Stimulated activated CD8-positive, alpha-beta memory T cell treated with anti-CD3 and anti-CD28 coated beads, Interleukin-12 subunit alpha, Interleukin-12 subunit beta, amount 100 ng/mL, for 24 hours (primary cell): ENCODE measurements around the gene ADRM1.

Experiments used
- DNase-seq: peaks from one replicate; pipeline ENCODE4 v3.0.0-alpha.2; 2020; ENCODE audit errors: extremely low read depth

Gene ADRM1

GRCh38 chr20:62339647-62340062 is 36.9 kb downstream of the ADRM1 start:
- DNase-seq: no peak

GRCh38 chr20:62342910-62343309 is 40.1 kb downstream of the ADRM1 start:
- DNase-seq: no peak

- DNase-seq: no peak
Measured at GRCh38 chr20:62344092-62344491, 41.3 kb downstream of the ADRM1 start.

- DNase-seq: no peak
Measured at GRCh38 chr20:62344782-62345181, 42.0 kb downstream of the ADRM1 start.

GRCh38 chr20:62345681-62346370 is 43.0 kb downstream of the ADRM1 start:
- no peak for DNase-seq

GRCh38 chr20:62346398-62347150 is 43.8 kb downstream of the ADRM1 start:
- DNase-seq: no peak

GRCh38 chr20:62347151-62347404 is 44.3 kb downstream of the ADRM1 start:
- DNase-seq: no peak

GRCh38 chr20:62347445-62347844 is 44.6 kb downstream of the ADRM1 start:
- no peak for DNase-seq

- DNase-seq: no peak
Measured at GRCh38 chr20:62348604-62349003, 45.8 kb downstream of the ADRM1 start.

- no peak for DNase-seq
Measured at GRCh38 chr20:62349556-62350097, 46.8 kb downstream of the ADRM1 start.

GRCh38 chr20:62350098-62350628 is 47.4 kb downstream of the ADRM1 start:
- DNase-seq: no peak

- no peak for DNase-seq
Measured at GRCh38 chr20:62350629-62351422, 48.0 kb downstream of the ADRM1 start.

GRCh38 chr20:62351469-62352401 is 48.9 kb downstream of the ADRM1 start:
- DNase-seq: no peak

GRCh38 chr20:62352402-62353288 is 49.8 kb downstream of the ADRM1 start:
- no peak for DNase-seq

- DNase-seq: no peak
Measured at GRCh38 chr20:62353289-62354030, 50.7 kb downstream of the ADRM1 start.

GRCh38 chr20:62354031-62354808 is 51.4 kb downstream of the ADRM1 start:
- no peak for DNase-seq

GRCh38 chr20:62354811-62355341 is 52.1 kb downstream of the ADRM1 start:
- DNase-seq: no peak

GRCh38 chr20:62355516-62355877 is 52.7 kb downstream of the ADRM1 start:
- no peak for DNase-seq
